ENCODE measurements around the gene PDE6D. TPM values are rescaled to one million over a fixed set of nuclear protein-coding genes. Genes with fewer than 3 reads are reported as not detected.
"Not testable (repeated sequence)": the region's sequence is repeated elsewhere in the genome, so short reads cannot be mapped to it uniquely, and the experiment has no call there.

PDE6D gene
- total and polyA plus RNA-seq, 2 experiments from 2014 or later, result 47.3 to 64.8 TPM

- Histone ChIP-seq H3K36me3 (peaks cover 21% of the 10 kb centered on the region), H3K27ac (peak overlapping the region; percentile 74), H3K4me1 (ENCODE audit: low read depth) (peaks cover 17% of the 10 kb centered on the region), H3K4me3 (no peak overlapping the region), H3K27me3 (no peaks in the 10 kb centered on the region), H3K9me3 (ENCODE audit: low read depth) (no peaks in the 10 kb centered on the region)
- peak; percentile 77 for TF ChIP-seq CTCF (IDR thresholded peaks at IDR 0.05; ENCODE audit: low read depth, low read length)
- peak; percentile 55 to 93 for DNase-seq (ENCODE audit: low read depth in 1 of 2, low spot score in 1 of 2)
Observed at GRCh38 chr2:231714639-231715498, 66.2 kb downstream of the PDE6D start.

DNA sequence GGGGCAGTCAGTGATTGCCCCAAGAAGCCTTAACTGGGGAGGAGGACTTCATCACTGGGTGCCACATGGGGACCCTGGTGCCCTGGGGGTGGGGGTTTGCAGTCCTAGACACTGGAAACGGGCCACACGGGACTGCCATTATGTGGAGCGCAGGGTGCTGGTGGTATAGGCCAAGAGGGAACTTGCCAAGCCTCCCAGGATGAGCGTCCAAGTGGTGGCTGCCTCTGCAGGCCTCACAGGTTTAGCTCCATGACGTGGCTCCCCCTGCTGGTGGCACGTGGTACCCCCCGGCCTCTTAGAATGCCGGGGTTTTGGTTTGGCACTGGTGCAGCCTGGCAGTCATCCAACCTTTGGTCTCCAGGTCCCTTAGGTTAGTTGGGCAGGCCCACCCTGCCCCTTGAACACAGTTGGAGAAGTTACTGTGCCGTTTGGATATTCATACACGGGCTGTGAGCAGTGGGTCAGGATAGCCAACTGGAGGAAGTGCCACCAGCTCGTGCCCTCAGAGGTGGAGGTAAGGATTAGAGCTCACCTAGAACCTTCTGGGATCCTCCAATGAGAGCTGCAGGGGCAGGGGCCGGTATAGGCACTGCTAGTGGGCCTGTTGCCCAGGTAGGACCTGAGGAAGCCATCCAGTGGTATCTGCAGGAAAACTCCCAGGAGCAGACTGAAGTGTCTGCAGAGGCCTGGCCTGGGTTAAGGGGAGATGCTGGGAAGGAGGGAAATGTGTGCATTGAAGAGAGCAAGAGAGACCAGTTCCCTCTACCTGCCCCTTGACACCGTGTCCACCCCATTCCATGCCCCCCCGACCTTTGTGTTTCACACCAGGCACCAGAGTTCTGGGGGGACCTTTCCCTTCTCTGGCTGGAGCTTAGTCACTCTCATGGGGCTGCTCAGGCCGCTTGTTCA is 67.1 kb downstream of the PDE6D start:
- DNase-seq (ENCODE audit: low read depth in 1 of 2, low spot score in 1 of 2), result peak; percentile 92 to 95
- Histone ChIP-seq H3K36me3 (peaks cover 21% of the 10 kb centered on the region), H3K9me3 (ENCODE audit: low read depth) (no peaks in the 10 kb centered on the region), H3K4me1 (ENCODE audit: low read depth) (peaks cover 17% of the 10 kb centered on the region), H3K4me3 (no peak overlapping the region), H3K27ac (peak overlapping the region; percentile 74), H3K27me3 (no peaks in the 10 kb centered on the region)
- TF ChIP-seq CTCF (IDR thresholded peaks at IDR 0.05; ENCODE audit: low read depth, low read length), result peak; percentile 89

GRCh38 chr2:231713406-231713729 is 67.7 kb downstream of the PDE6D start:
- Histone ChIP-seq H3K4me1 (ENCODE audit: low read depth) (peaks cover 17% of the 10 kb centered on the region), H3K27ac (peak overlapping the region; percentile 74)
- H3K4me3 ChIP-seq, result not testable (repeated sequence)

DNA sequence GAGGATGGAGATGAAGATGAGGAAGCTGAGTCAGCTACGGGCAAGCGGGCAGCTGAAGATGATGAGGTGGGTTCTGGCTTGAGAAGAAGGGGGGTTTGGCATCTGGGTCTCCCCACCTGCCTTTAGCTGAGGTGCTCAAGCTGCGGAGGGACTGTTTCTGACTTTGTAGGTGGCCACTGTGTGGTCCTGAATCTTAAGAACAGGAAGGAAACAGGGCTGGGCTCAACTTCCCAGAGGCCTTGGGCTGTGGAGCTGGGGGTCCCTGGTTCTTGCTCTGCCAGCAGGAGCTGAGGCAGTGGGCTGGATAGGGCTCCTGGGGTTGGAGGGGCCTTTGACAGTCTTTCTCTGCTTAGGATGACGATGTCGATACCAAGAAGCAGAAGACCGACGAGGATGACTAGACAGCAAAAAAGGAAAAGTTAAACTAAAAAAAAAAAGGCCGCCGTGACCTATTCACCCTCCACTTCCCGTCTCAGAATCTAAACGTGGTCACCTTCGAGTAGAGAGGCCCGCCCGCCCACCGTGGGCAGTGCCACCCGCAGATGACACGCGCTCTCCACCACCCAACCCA is 68.5 kb downstream of the PDE6D start:
- H3K36me3 ChIP-seq, result peaks cover 21% of the 10 kb centered on the region
- H3K4me3 ChIP-seq; DNase-seq (ENCODE audit: low read depth in 1 of 2, low spot score in 1 of 2); H3K27me3 ChIP-seq; H3K9me3 ChIP-seq (ENCODE audit: low read depth): not testable (repeated sequence)
- H3K4me1 ChIP-seq (ENCODE audit: low read depth), result peaks cover 17% of the 10 kb centered on the region
- peak overlapping the region; percentile 94 for H3K27ac ChIP-seq

More at GRCh38 chr2:231713406-231713729, 67.7 kb downstream of the PDE6D start:
- not testable (repeated sequence) for H3K9me3 ChIP-seq (ENCODE audit: low read depth); DNase-seq (ENCODE audit: low read depth in 1 of 2, low spot score in 1 of 2); H3K27me3 ChIP-seq
- peaks cover 21% of the 10 kb centered on the region for H3K36me3 ChIP-seq

- Histone ChIP-seq H3K27ac (peak overlapping the region; percentile 94), H3K4me1 (ENCODE audit: low read depth) (peaks cover 14% of the 10 kb centered on the region), H3K27me3 (no peaks in the 10 kb centered on the region), H3K36me3 (peaks cover 21% of the 10 kb centered on the region), H3K4me3 (peak overlapping the region; percentile 67), H3K9me3 (ENCODE audit: low read depth) (no peaks in the 10 kb centered on the region)
- TF ChIP-seq CTCF (IDR thresholded peaks at IDR 0.05; ENCODE audit: low read depth, low read length), result no peak
- DNase-seq (ENCODE audit: low read depth in 1 of 2, low spot score in 1 of 2), result no peak
Observed at GRCh38 chr2:231711677-231712450, 69.2 kb downstream of the PDE6D start.
